GM18870 (cell line): ENCODE data around the gene SEMA5A.

Experiments used
- ATAC-seq: cut with Tn5 transposase; IDR thresholded peaks from one replicate; pipeline ENCODE4 v1.9.1; 2021; ENCODE audit warnings: moderate library complexity; ENCODE audit not compliant: unreplicated experiment

SEMA5A gene

GRCh38 chr5:9297134-9297533 lies 248.7 kb downstream of the SEMA5A start:
- no peak for ATAC-seq

- ATAC-seq: no peak
Observed at GRCh38 chr5:9295466-9295801, 250.4 kb downstream of the SEMA5A start.

GRCh38 chr5:9294793-9295465 lies 250.9 kb downstream of the SEMA5A start:
- ATAC-seq: no peak

- no peak for ATAC-seq
Observed at GRCh38 chr5:9288234-9288633, 257.6 kb downstream of the SEMA5A start.

- ATAC-seq: no peak
Observed at GRCh38 chr5:9284781-9285307, 261.0 kb downstream of the SEMA5A start.

GRCh38 chr5:9284272-9284671 lies 261.6 kb downstream of the SEMA5A start:
- ATAC-seq: no peak

- ATAC-seq: no peak
Observed at GRCh38 chr5:9283473-9283872, 262.4 kb downstream of the SEMA5A start.

- ATAC-seq: no peak
Observed at GRCh38 chr5:9283021-9283420, 262.9 kb downstream of the SEMA5A start.

- ATAC-seq: no peak
Observed at GRCh38 chr5:9282211-9282610, 263.7 kb downstream of the SEMA5A start.

- no peak for ATAC-seq
Observed at GRCh38 chr5:9279774-9280173, 266.1 kb downstream of the SEMA5A start.

GRCh38 chr5:9278921-9279603 lies 266.8 kb downstream of the SEMA5A start:
- ATAC-seq: no peak

- no peak for ATAC-seq
Observed at GRCh38 chr5:9269014-9269413, 276.9 kb downstream of the SEMA5A start.

- no peak for ATAC-seq
Observed at GRCh38 chr5:9268226-9268625, 277.6 kb downstream of the SEMA5A start.

GRCh38 chr5:9265441-9266287 lies 280.2 kb downstream of the SEMA5A start:
- no peak for ATAC-seq

GRCh38 chr5:9264301-9264700 lies 281.6 kb downstream of the SEMA5A start:
- no peak for ATAC-seq

GRCh38 chr5:9263656-9264055 lies 282.2 kb downstream of the SEMA5A start:
- no peak for ATAC-seq

GRCh38 chr5:9251379-9251980 lies 294.4 kb downstream of the SEMA5A start:
- ATAC-seq: no peak

GRCh38 chr5:9249231-9249630 lies 296.6 kb downstream of the SEMA5A start:
- no peak for ATAC-seq

GRCh38 chr5:9245071-9245470 lies 300.8 kb downstream of the SEMA5A start:
- ATAC-seq: no peak

- ATAC-seq: no peak
Observed at GRCh38 chr5:9244417-9244816, 301.5 kb downstream of the SEMA5A start.
